ENCODE data around the gene TBX21.

GRCh38 chr17:47704116-47704515 is 28.9 kb upstream of the TBX21 start:
- TF ChIP-seq, protein P1, sequence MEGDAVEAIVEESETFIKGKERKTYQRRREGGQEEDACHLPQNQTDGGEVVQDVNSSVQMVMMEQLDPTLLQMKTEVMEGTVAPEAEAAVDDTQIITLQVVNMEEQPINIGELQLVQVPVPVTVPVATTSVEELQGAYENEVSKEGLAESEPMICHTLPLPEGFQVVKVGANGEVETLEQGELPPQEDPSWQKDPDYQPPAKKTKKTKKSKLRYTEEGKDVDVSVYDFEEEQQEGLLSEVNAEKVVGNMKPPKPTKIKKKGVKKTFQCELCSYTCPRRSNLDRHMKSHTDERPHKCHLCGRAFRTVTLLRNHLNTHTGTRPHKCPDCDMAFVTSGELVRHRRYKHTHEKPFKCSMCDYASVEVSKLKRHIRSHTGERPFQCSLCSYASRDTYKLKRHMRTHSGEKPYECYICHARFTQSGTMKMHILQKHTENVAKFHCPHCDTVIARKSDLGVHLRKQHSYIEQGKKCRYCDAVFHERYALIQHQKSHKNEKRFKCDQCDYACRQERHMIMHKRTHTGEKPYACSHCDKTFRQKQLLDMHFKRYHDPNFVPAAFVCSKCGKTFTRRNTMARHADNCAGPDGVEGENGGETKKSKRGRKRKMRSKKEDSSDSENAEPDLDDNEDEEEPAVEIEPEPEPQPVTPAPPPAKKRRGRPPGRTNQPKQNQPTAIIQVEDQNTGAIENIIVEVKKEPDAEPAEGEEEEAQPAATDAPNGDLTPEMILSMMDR (IDR thresholded peaks at IDR 0.05): no peak
- TF ChIP-seq POLR2A (IDR thresholded peaks at IDR 0.05) (no peak), POLR2AphosphoS5 (IDR thresholded peaks at IDR 0.05) (no peak), EP300 (IDR thresholded peaks at IDR 0.05) (no peak)

All from sigmoid colon (tissue), 4 donors.